Neural progenitor cell (in vitro differentiated cells): ENCODE data around the gene CD37. TPM values are rescaled to one million over a fixed set of nuclear protein-coding genes. Genes with fewer than 3 reads are reported as not detected.

Experiments
- DNase-seq: peaks from one replicate; pipeline ENCODE4 v3.0.0-alpha.2; 2016; ENCODE audit warnings: low spot score
- H2AFZ ChIP-seq: fragments of 200-600 bp; sonication (generic); replicated peaks from 2 replicates; pipeline ENCODE4 v1.6.1; 2016; ENCODE audit warnings: antibody characterized with exemption
- H3F3A ChIP-seq: fragments of 200-600 bp; sonication (generic); 2 replicates; pipeline ENCODE4 v1.6.1; 2016; ENCODE audit warnings: antibody characterized with exemption, low read depth
- H3K27ac ChIP-seq: fragments of 200-600 bp; sonication (generic); 2 replicates; pipeline ENCODE4 v1.5.1; 2016; ENCODE audit warnings: mild to moderate bottlenecking
- H3K27me3 ChIP-seq: fragments of 200-600 bp; sonication (generic); 2 replicates; pipeline ENCODE4 v1.6.1; 2016; ENCODE audit warnings: mild to moderate bottlenecking, moderate library complexity
- H3K36me3 ChIP-seq: fragments of 200-600 bp; sonication (generic); 2 replicates; pipeline ENCODE4 v1.5.1; 2016
- H3K4me1 ChIP-seq: fragments of 200-600 bp; sonication (generic); 2 replicates; pipeline ENCODE4 v1.6.1; 2016; ENCODE audit warnings: mixed run types
- H3K4me2 ChIP-seq: fragments of 200-600 bp; sonication (generic); 2 replicates; pipeline ENCODE4 v1.6.1; 2016
- H3K4me3 ChIP-seq: fragments of 200-600 bp; sonication (generic); 2 replicates; pipeline ENCODE4 v1.5.1; 2016
- H3K79me2 ChIP-seq: fragments of 200-600 bp; sonication (generic); 2 replicates; pipeline ENCODE4 v1.6.1; 2016; ENCODE audit warnings: low read depth
- H3K9ac ChIP-seq: fragments of 200-600 bp; sonication (generic); 2 replicates; pipeline ENCODE4 v1.6.1; 2016
- H3K9me3 ChIP-seq: fragments of 200-600 bp; sonication (generic); 2 replicates; pipeline ENCODE4 v1.5.1; 2016; ENCODE audit warnings: low read depth
- H4K20me1 ChIP-seq: fragments of 200-600 bp; sonication (generic); 2 replicates; pipeline ENCODE4 v1.6.1; 2016; ENCODE audit warnings: low read depth
- H3K27ac Mint-ChIP-seq: 3 replicates; pipeline ENCODE4 v1.8.0; 2021; ENCODE audit warnings: mixed read lengths
- H3K27me3 Mint-ChIP-seq: 2 replicates; pipeline ENCODE4 v1.8.0; 2022; ENCODE audit warnings: low read depth, mild to moderate bottlenecking, inconsistent platforms, moderate library complexity, mixed read lengths; ENCODE audit not compliant: insufficient read depth
- H3K36me3 Mint-ChIP-seq: 3 replicates; pipeline ENCODE4 v1.8.0; 2021; ENCODE audit warnings: mixed read lengths
- H3K4me1 Mint-ChIP-seq: 3 replicates; pipeline ENCODE4 v1.8.0; 2021; ENCODE audit warnings: mixed read lengths
- H3K4me3 Mint-ChIP-seq: 3 replicates; pipeline ENCODE4 v1.8.0; 2021; ENCODE audit warnings: mild to moderate bottlenecking, moderate library complexity, mixed read lengths
- H3K9me3 Mint-ChIP-seq: 3 replicates; pipeline ENCODE4 v1.8.0; 2020; ENCODE audit warnings: mixed read lengths
- CTCF ChIP-seq: fragments of 200-600 bp; sonication (generic); IDR thresholded peaks from 2 replicates; pipeline ENCODE4 v1.5.1; 2017; ENCODE audit warnings: antibody characterized with exemption, mild to moderate bottlenecking
- EZH2 ChIP-seq: fragments of 200-600 bp; sonication (generic); IDR thresholded peaks from 2 replicates; pipeline ENCODE4 v1.6.1; 2017; ENCODE audit warnings: antibody characterized with exemption, mild to moderate bottlenecking, moderate library complexity
- EZH2phosphoT487 ChIP-seq: fragments of 200-600 bp; sonication (generic); IDR thresholded peaks from 2 replicates; pipeline ENCODE4 v1.6.1; 2017; ENCODE audit warnings: antibody characterized with exemption
- total RNA-seq: library from RNA; depleted of rRNA; stranded (reverse); fragments of >200 nt; gene quantifications from 2 replicates; pipeline ENCODE4 v1.2.3, GENCODE V29; 2015; ENCODE audit warnings: low replicate concordance

CD37 gene
- total RNA-seq, 1 donor from 2014 or later, result not detected

GRCh38 chr19:49356382-49356781, 21.2 kb downstream of the CD37 start:
- H3F3A ChIP-seq, result peaks cover 4% of the 10 kb centered on the region
- H3K4me2 ChIP-seq, result no peak overlapping the region
- no peak overlapping the region for H2AFZ ChIP-seq
- Mint-ChIP-seq H3K27ac (peak overlapping the region; percentile 83), H3K36me3 (peaks cover 48% of the 10 kb centered on the region), H3K9me3 (no peaks in the 10 kb centered on the region), H3K27me3 (peaks cover 10% of the 10 kb centered on the region), H3K4me1 (peaks cover 35% of the 10 kb centered on the region), H3K4me3 (peak overlapping the region; percentile 36)
- peaks cover 13% of the 10 kb centered on the region for H3K4me1 ChIP-seq
- peaks cover 75% of the 10 kb centered on the region for H3K79me2 ChIP-seq
- DNase-seq, result no peak
- no peak overlapping the region for H3K27ac ChIP-seq
- H3K9me3 ChIP-seq, result no peaks in the 10 kb centered on the region
- H3K36me3 ChIP-seq, result peaks cover 13% of the 10 kb centered on the region
- peaks cover 20% of the 10 kb centered on the region for H4K20me1 ChIP-seq
- no peak overlapping the region for H3K9ac ChIP-seq
- no peak overlapping the region for H3K4me3 ChIP-seq
- no peak for TF ChIP-seq CTCF
- no peak for TF ChIP-seq EZH2
- TF ChIP-seq EZH2phosphoT487, result no peak
- H3K27me3 ChIP-seq, result no peaks in the 10 kb centered on the region

- Mint-ChIP-seq H3K27ac (peak overlapping the region; percentile 73), H3K27me3 (peaks cover 12% of the 10 kb centered on the region), H3K4me1 (peaks cover 35% of the 10 kb centered on the region), H3K9me3 (no peaks in the 10 kb centered on the region), H3K36me3 (peaks cover 44% of the 10 kb centered on the region), H3K4me3 (peak overlapping the region; percentile 50)
- no peak overlapping the region for H3K27ac ChIP-seq
- H3K9ac ChIP-seq, result no peak overlapping the region
- H3K4me2 ChIP-seq, result no peak overlapping the region
- H3F3A ChIP-seq, result peaks cover 7% of the 10 kb centered on the region
- no peaks in the 10 kb centered on the region for H3K27me3 ChIP-seq
- H3K9me3 ChIP-seq, result no peaks in the 10 kb centered on the region
- no peak overlapping the region for H3K4me3 ChIP-seq
- peaks cover 13% of the 10 kb centered on the region for H3K4me1 ChIP-seq
- no peak for DNase-seq
- no peak overlapping the region for H2AFZ ChIP-seq
- peaks cover 13% of the 10 kb centered on the region for H3K36me3 ChIP-seq
- peaks cover 20% of the 10 kb centered on the region for H4K20me1 ChIP-seq
- TF ChIP-seq EZH2phosphoT487, result no peak
- no peak for TF ChIP-seq EZH2
- TF ChIP-seq CTCF, result no peak
- H3K79me2 ChIP-seq, result peaks cover 83% of the 10 kb centered on the region
These were observed 22.0 kb downstream of the CD37 start for GRCh38 chr19:49357186-49357585.

GRCh38 chr19:49359851-49360820, 24.9 kb downstream of the CD37 start:
- H3K36me3 ChIP-seq, result peaks cover 6% of the 10 kb centered on the region
- peaks cover 16% of the 10 kb centered on the region for H3K4me1 ChIP-seq
- peaks cover 20% of the 10 kb centered on the region for H4K20me1 ChIP-seq
- Mint-ChIP-seq H3K36me3 (peaks cover 29% of the 10 kb centered on the region), H3K9me3 (no peaks in the 10 kb centered on the region), H3K4me3 (no peak overlapping the region), H3K4me1 (peaks cover 32% of the 10 kb centered on the region), H3K27ac (peak overlapping the region; percentile 99), H3K27me3 (peaks cover 9% of the 10 kb centered on the region)
- TF ChIP-seq CTCF (no peak), EZH2phosphoT487 (no peak), EZH2 (no peak)
- H3K4me2 ChIP-seq, result peak overlapping the region; percentile 95
- H3F3A ChIP-seq, result peaks cover 27% of the 10 kb centered on the region
- H3K4me3 ChIP-seq, result peak overlapping the region; percentile 76
- H3K79me2 ChIP-seq, result peaks cover 80% of the 10 kb centered on the region
- no peaks in the 10 kb centered on the region for H3K9me3 ChIP-seq
- H3K27ac ChIP-seq, result no peak overlapping the region
- H3K27me3 ChIP-seq, result no peaks in the 10 kb centered on the region
- no peak overlapping the region for H2AFZ ChIP-seq
- DNase-seq, result no peak
- H3K9ac ChIP-seq, result peak overlapping the region; percentile 90
